ENCODE measurements around the gene SPINK1. TPM values are rescaled to one million over a fixed set of nuclear protein-coding genes. Genes with fewer than 3 reads are reported as not detected.

Gene SPINK1
- total and polyA plus RNA-seq, 4 experiments from 2014 or later, result not detected

GRCh38 chr5:147859962-147860640, 28.6 kb upstream of the SPINK1 start:
- Mint-ChIP-seq H3K4me3 (no peak overlapping the region), H3K9me3 (no peaks in the 10 kb centered on the region), H3K36me3 (no peaks in the 10 kb centered on the region), H3K4me1 (peaks cover 0 to 2% (median 0%) of the 10 kb centered on the region in 4 donors), H3K27me3 (peaks cover 2 to 6% of the 10 kb centered on the region in 2 donors), H3K27ac (no peak overlapping the region)
- Histone ChIP-seq H3K9me3 (ENCODE audit: control insufficient read depth in 1 of 2, low read length in 2 of 2) (no peaks in the 10 kb centered on the region), H3K27me3 (ENCODE audit: insufficient read depth, low read length) (no peaks in the 10 kb centered on the region), H3K27ac (ENCODE audit: low read depth, low read length) (no peak overlapping the region), H3K4me3 (ENCODE audit: low read length in 2 of 2) (no peak overlapping the region), H3K36me3 (ENCODE audit: insufficient read depth, low read length) (no peaks in the 10 kb centered on the region), H3K4me1 (ENCODE audit: insufficient read depth, low read length) (no peaks in the 10 kb centered on the region)
- ChIA-PET POLR2A (ENCODE audit: partially characterized antibody) (no interaction called here), CTCF (ENCODE audit: partially characterized antibody) (interaction anchor here (1.3 to 4.8 kb wide), 2 partner anchors 10 to 21 kb away, joined by 3 to 16 read pairs; no protein-coding TSS in a partner anchor)
- DNase-seq, result no peak
- intact Hi-C loops (cut with micrococcal nuclease), result loop anchor here (5.0 kb wide), 1 partner anchor 872 kb away; no protein-coding TSS in a partner anchor

- H3K9me3 Mint-ChIP-seq, result no peaks in the 10 kb centered on the region
- H3K9me3 ChIP-seq (ENCODE audit: control insufficient read depth in 1 of 2, low read length in 2 of 2), result no peaks in the 10 kb centered on the region
- intact Hi-C loops (cut with micrococcal nuclease), result loop anchor here (5.0 kb wide), 1 partner anchor 874 kb away; no protein-coding TSS in a partner anchor
- H3K27ac ChIP-seq (ENCODE audit: low read depth, low read length), result no peak overlapping the region
- CTCF ChIA-PET (ENCODE audit: partially characterized antibody), result interaction anchor here (0.7 to 4.8 kb wide), 5 partner anchors 8 to 873 kb away, joined by 3 to 16 read pairs (median 3); no protein-coding TSS in a partner anchor
- no peaks in the 10 kb centered on the region for H3K4me1 ChIP-seq (ENCODE audit: insufficient read depth, low read length)
- H3K4me3 Mint-ChIP-seq, result no peak overlapping the region
- no peaks in the 10 kb centered on the region for H3K27me3 ChIP-seq (ENCODE audit: insufficient read depth, low read length)
- POLR2A ChIA-PET (ENCODE audit: partially characterized antibody), result no interaction called here
- H3K36me3 Mint-ChIP-seq, result no peaks in the 10 kb centered on the region
- no peak for DNase-seq
- H3K4me1 Mint-ChIP-seq, result peaks cover 0 to 2% (median 0%) of the 10 kb centered on the region in 4 donors
- H3K4me3 ChIP-seq (ENCODE audit: low read length in 2 of 2), result no peak overlapping the region
- no peaks in the 10 kb centered on the region for H3K36me3 ChIP-seq (ENCODE audit: insufficient read depth, low read length)
- peaks cover 2 to 3% of the 10 kb centered on the region in 2 donors for H3K27me3 Mint-ChIP-seq
- H3K27ac Mint-ChIP-seq, result no peak overlapping the region
These were observed 27.1 kb upstream of the SPINK1 start for GRCh38 chr5:147858565-147858964.

GRCh38 chr5:147857302-147858129, 26.0 kb upstream of the SPINK1 start:
- Histone ChIP-seq H3K9me3 (ENCODE audit: control insufficient read depth in 1 of 2, low read length in 2 of 2) (no peaks in the 10 kb centered on the region), H3K27ac (ENCODE audit: low read depth, low read length) (no peak overlapping the region), H3K4me1 (ENCODE audit: insufficient read depth, low read length) (no peaks in the 10 kb centered on the region), H3K27me3 (ENCODE audit: insufficient read depth, low read length) (no peaks in the 10 kb centered on the region), H3K4me3 (ENCODE audit: low read length in 2 of 2) (no peak overlapping the region), H3K36me3 (ENCODE audit: insufficient read depth, low read length) (no peaks in the 10 kb centered on the region)
- Mint-ChIP-seq H3K4me1 (peaks cover 0 to 2% (median 0%) of the 10 kb centered on the region in 4 donors), H3K4me3 (no peak overlapping the region), H3K27ac (no peak overlapping the region), H3K36me3 (no peaks in the 10 kb centered on the region), H3K27me3 (peaks cover 2 to 3% of the 10 kb centered on the region in 2 donors), H3K9me3 (no peaks in the 10 kb centered on the region)
- intact Hi-C loops (cut with micrococcal nuclease), result loop anchor here (5.0 kb wide), 1 partner anchor 875 kb away; no protein-coding TSS in a partner anchor
- ChIA-PET POLR2A (ENCODE audit: partially characterized antibody) (no interaction called here), CTCF (ENCODE audit: partially characterized antibody) (interaction anchor here (0.7 to 4.8 kb wide), 4 partner anchors 7 to 874 kb away, joined by 3 to 16 read pairs (median 6); no protein-coding TSS in a partner anchor)
- DNase-seq, result peak in 4 of 5 donors; percentile 2 to 31 (median 24)

- Mint-ChIP-seq H3K4me1 (peaks cover 0 to 2% (median 0%) of the 10 kb centered on the region in 4 donors), H3K9me3 (no peaks in the 10 kb centered on the region), H3K4me3 (no peak overlapping the region), H3K27ac (no peak overlapping the region), H3K36me3 (no peaks in the 10 kb centered on the region), H3K27me3 (peaks cover 2 to 6% of the 10 kb centered on the region in 2 donors)
- H3K36me3 ChIP-seq (ENCODE audit: insufficient read depth, low read length), result no peaks in the 10 kb centered on the region
- no peak overlapping the region for H3K27ac ChIP-seq (ENCODE audit: low read depth, low read length)
- H3K27me3 ChIP-seq (ENCODE audit: insufficient read depth, low read length), result no peaks in the 10 kb centered on the region
- ChIA-PET CTCF (ENCODE audit: partially characterized antibody) (interaction anchor here (1.5 kb wide), 1 partner anchor 13 kb away, joined by 9 read pairs; no protein-coding TSS in a partner anchor), POLR2A (ENCODE audit: partially characterized antibody) (no interaction called here)
- no peak overlapping the region for H3K4me3 ChIP-seq (ENCODE audit: low read length in 2 of 2)
- no peaks in the 10 kb centered on the region for H3K9me3 ChIP-seq (ENCODE audit: control insufficient read depth in 1 of 2, low read length in 2 of 2)
- H3K4me1 ChIP-seq (ENCODE audit: insufficient read depth, low read length), result no peaks in the 10 kb centered on the region
- DNase-seq, result no peak
- intact Hi-C loops (cut with micrococcal nuclease), result loop anchor here (5.0 kb wide), 1 partner anchor 876 kb away; no protein-coding TSS in a partner anchor
These were observed 25.3 kb upstream of the SPINK1 start for GRCh38 chr5:147856801-147857200.

GRCh38 chr5:147855774-147856069, 24.3 kb upstream of the SPINK1 start:
- ChIA-PET CTCF (ENCODE audit: partially characterized antibody) (interaction anchor here (0.8 kb wide), 1 partner anchor 24 kb away, joined by 3 read pairs; no protein-coding TSS in a partner anchor), POLR2A (ENCODE audit: partially characterized antibody) (no interaction called here)
- Histone ChIP-seq H3K4me3 (ENCODE audit: low read length in 2 of 2) (no peak overlapping the region), H3K9me3 (ENCODE audit: control insufficient read depth in 1 of 2, low read length in 2 of 2) (no peaks in the 10 kb centered on the region), H3K27ac (ENCODE audit: low read depth, low read length) (no peak overlapping the region), H3K4me1 (ENCODE audit: insufficient read depth, low read length) (no peaks in the 10 kb centered on the region), H3K36me3 (ENCODE audit: insufficient read depth, low read length) (no peaks in the 10 kb centered on the region), H3K27me3 (ENCODE audit: insufficient read depth, low read length) (no peaks in the 10 kb centered on the region)
- H3K4me1 Mint-ChIP-seq, result peaks cover 0 to 2% (median 0%) of the 10 kb centered on the region in 4 donors
- H3K4me3 Mint-ChIP-seq, result no peak overlapping the region
- no peaks in the 10 kb centered on the region for H3K36me3 Mint-ChIP-seq
- H3K27ac Mint-ChIP-seq, result no peak overlapping the region
- H3K9me3 Mint-ChIP-seq, result no peaks in the 10 kb centered on the region
- H3K27me3 Mint-ChIP-seq, result peaks cover 2 to 6% of the 10 kb centered on the region in 2 donors
- no peak for DNase-seq
- intact Hi-C loops (cut with micrococcal nuclease), result loop anchor here (5.0 kb wide), 1 partner anchor 877 kb away; no protein-coding TSS in a partner anchor

GRCh38 chr5:147854894-147855773, 23.7 kb upstream of the SPINK1 start:
- peak overlapping the region in 1 of 7 donors; percentile 32 for H3K27ac Mint-ChIP-seq
- peaks cover 0 to 2% (median 0%) of the 10 kb centered on the region in 4 donors for H3K4me1 Mint-ChIP-seq
- Histone ChIP-seq H3K36me3 (ENCODE audit: insufficient read depth, low read length) (no peaks in the 10 kb centered on the region), H3K9me3 (ENCODE audit: control insufficient read depth in 1 of 2, low read length in 2 of 2) (no peaks in the 10 kb centered on the region), H3K27ac (ENCODE audit: low read depth, low read length) (no peak overlapping the region), H3K27me3 (ENCODE audit: insufficient read depth, low read length) (no peaks in the 10 kb centered on the region), H3K4me3 (ENCODE audit: low read length in 2 of 2) (no peak overlapping the region), H3K4me1 (ENCODE audit: insufficient read depth, low read length) (no peaks in the 10 kb centered on the region)
- ChIA-PET CTCF (ENCODE audit: partially characterized antibody) (interaction anchor here (0.8 to 1.2 kb wide), 2 partner anchors 11 to 24 kb away, joined by 3 read pairs; no protein-coding TSS in a partner anchor), POLR2A (ENCODE audit: partially characterized antibody) (no interaction called here)
- H3K4me3 Mint-ChIP-seq, result no peak overlapping the region
- H3K36me3 Mint-ChIP-seq, result no peaks in the 10 kb centered on the region
- intact Hi-C loops (cut with micrococcal nuclease), result loop anchor here (5.0 kb wide), 1 partner anchor 877 kb away; no protein-coding TSS in a partner anchor
- H3K27me3 Mint-ChIP-seq, result peaks cover 2 to 6% of the 10 kb centered on the region in 2 donors
- no peaks in the 10 kb centered on the region for H3K9me3 Mint-ChIP-seq
- DNase-seq, result no peak

All from CD4-positive, alpha-beta memory T cell (primary cell).